Activated gamma-delta T cell treated with anti-CD3 and anti-CD28 coated beads, Interleukin-2, amount 50 U/mL, for 16 hours (primary cell): Measurements from ENCODE around the gene NPIPB12.
A peak's percentile ranks its signal among the peaks of the same experiment; 100 is the strongest.
"Not testable (repeated sequence)": the region's sequence is repeated elsewhere in the genome, so short reads cannot be mapped to it uniquely, and the experiment has no call there.

ENCODE experiments used
- DNase-seq: peaks from one replicate; pipeline ENCODE4 v3.0.0-alpha.2; 2020; ENCODE audit warnings: low read depth

The NPIPB12 gene

DNA sequence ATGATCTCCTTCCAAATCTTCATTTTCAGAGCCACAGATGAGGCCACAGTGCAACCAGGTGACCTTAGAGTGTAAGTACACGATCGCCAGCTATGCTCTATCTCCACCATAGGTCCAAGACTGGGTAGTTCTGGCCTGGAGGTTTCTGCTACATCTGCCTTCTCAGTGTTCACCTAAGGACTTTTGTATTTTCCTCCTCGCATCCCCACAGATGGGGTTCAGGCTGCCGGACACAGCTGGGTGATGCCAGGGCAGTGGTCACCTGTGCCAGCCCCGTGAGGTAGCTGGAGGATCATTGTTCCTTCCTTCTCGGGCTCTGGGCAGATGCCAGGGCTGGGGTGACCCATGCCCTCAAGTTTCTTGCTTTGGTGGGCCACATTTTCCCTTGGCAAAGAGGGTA is at the start of gene NPIPB12:
Gene NPIPB12, minus strand, starts transcription at position 101 of the 400 bp plus-strand sequence.
- not testable (repeated sequence) for DNase-seq

DNA sequence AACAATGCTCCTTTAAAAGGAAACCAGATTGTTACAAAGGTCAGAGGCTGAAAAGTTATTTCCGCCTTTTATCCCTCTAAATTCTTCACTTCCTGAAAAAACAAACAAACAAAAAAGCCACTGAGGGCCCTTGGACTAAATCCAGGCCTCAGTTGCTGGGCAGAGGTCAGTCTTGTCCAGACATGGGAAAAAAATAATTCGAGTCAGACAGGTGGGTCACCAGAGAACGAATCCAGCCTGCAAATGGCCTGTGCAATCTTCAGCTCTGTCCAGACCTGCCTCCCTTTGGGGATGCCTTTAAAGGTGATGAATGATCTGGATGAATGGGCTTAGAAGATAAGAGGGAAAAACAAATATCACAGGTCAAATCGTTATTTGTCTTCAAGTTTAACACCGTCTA is 15.3 kb upstream of the NPIPB12 start:
- not testable (repeated sequence) for DNase-seq

DNA sequence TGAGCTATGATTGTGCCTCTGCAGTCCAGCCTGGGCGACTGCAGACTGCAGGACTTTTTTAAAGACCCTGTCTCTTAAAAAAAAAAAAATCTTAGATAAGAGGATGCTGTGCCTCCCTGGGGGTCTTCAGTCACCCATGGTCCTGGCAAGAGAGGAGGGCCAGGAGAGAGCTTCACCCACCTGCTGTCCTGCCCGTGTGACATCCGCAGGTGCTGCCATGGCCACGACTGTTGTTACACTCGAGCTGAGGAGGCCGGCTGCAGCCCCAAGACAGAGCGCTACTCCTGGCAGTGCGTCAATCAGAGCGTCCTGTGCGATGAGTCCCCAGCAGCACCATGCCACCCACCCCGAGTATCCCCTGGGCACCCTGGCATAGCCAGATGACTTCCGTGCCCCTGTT is 23.9 kb downstream of the NPIPB12 start:
- DNase-seq = not testable (repeated sequence)

DNA sequence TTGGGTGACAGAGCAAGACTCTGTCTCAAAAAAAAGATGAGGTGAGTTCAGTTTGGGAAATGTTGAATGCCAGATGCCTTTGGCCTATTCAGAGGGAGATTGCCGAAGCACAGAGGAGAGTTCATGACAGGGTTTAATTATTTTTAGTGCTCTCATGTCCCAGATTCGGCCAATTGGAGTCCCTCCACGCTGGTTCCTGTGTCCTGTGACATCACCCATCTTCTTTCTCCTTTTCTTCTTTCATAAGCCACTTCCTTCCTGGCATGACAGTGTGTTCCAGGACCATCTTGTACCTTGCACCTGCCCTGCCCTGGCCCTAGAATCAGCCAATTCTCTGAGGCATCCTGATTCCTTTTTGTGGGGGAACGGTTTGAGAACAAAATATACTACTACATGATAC is 34.1 kb downstream of the NPIPB12 start:
- DNase-seq = not testable (repeated sequence)

DNA sequence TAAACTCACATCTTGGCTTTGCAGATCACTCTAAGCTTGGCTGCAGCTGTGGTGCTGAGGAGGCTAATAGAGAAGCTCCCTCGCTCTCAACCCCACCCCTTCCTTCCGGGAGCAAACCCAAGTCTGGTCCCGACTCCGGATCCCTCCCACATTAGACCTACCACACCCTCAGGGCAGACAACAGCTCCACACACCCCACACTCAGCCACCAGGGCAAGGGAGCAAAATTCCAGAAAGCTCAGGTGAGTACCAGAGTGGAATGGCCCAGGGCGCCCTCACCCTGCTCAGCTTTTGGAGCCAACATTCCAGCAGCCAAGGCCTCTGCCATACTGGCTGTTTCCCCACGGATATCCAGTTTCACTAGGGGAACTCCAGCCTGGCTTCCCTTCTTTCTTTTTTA is 36.5 kb downstream of the NPIPB12 start:
- DNase-seq = peak; percentile 0

DNA sequence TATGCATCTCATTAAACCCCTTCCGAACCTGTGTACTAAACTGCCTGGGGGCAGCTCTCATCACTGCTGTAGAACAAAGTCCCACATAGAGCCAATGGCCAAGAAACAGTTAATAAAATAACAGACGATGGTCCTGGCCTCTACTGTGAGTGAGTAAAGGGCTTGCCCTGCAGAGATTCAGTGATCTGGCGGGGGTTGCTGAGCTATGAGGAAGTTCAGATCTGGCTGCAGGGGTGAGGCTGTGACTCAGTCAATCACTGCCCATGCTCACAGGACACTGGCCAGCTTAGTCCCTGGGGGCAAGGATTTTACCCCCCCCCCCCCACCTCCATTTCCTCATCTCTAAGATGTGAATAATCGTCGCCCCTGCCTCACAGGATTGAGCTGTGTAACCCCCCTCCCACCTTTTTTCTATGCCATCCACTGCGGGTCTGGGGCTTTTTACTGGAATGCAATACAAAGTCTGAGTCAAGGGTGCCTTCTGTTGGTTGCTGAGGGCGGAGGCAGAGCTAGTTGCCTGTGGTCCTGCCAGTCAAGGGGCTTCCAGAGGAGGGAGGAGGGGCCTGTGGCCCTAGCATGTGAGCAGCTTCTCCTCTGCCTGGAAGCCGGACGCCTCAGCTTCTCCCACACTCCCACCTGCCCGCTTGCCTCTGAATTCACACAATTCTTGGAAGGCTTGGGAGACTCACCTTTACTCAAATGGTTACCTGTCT is 38.4 kb downstream of the NPIPB12 start:
- not testable (repeated sequence) for DNase-seq

DNA sequence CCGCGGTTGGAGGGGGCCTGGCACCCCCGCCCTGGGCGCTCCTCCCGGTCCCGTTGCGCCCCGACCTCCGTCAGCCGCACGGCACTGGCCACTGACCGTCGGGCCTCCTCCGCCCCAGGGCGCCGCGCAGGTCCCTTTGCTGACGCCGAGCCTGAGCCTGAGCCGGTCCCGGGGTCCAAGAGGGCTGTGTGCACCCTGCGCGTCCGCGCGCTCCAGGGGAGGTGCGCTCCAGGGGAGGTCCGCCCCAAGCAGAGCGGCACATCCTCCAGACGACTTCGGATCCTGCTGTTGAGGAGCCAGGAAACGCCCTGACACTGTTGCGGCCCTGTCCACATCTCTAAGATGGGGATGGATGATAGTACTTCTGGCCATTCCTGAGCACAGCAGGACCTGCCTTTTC is 39.3 kb downstream of the NPIPB12 start:
- DNase-seq = not testable (repeated sequence)

DNA sequence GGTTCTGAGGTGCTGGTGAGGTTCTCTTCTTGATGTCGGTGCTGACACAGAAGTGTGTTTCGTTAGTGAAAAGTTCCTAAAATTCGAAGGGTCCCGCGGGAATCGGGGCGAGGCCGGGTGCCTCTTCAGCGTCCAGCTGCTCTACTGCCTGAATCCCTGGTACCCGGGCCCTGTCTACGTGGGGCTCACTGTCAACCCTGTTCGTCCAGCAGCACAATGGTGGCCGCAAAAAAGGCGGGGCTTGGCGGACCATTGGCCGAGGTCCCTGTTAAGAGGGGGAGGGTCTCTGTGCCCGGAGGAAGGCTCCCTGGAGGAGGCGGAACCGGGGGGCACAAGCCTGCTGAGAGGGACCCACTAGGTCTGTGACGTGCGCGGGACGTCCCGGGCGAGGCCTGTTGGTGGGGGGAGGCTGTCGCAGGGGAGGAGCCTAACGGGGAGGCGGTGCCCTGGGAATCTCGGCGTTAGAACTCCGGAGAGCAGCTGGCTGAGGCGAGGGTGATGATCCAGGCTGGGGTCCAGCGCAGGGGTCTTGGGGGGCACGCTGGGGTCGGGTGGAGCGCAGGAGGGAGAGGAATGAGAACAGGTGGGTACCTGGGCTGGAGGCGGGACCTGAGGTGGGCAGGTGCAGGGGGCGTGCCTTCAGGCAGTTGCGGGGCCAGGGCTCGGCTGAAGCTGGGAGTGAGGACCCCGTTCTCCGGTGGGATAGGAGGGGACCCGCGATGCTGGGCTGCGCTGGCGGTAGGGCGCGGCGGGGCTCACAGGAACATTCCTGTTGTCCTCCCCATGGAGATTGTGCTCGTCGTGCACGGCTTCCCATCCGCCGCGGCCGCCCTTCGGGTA is 40.0 kb downstream of the NPIPB12 start:
- DNase-seq = not testable (repeated sequence)

DNA sequence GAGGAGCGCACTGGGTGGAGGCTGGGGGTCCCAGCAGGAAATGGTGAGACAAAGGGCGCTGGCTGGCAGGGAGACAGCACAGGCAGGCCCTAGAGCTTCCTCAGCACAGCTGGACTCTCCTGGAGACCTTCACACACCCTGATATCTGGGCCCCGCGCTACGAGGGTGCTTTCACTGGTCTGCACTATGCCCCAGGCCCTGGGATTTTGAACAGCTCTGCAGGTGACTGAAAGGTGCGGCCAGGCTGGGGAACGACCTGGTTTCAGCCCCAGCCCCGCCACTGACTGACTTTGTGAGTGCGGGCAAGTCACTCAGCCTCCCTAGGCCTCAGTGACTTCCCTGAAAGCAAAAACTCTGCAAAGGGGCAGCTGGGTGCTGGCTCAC is 45.6 kb downstream of the NPIPB12 start:
- DNase-seq = not testable (repeated sequence)

DNA sequence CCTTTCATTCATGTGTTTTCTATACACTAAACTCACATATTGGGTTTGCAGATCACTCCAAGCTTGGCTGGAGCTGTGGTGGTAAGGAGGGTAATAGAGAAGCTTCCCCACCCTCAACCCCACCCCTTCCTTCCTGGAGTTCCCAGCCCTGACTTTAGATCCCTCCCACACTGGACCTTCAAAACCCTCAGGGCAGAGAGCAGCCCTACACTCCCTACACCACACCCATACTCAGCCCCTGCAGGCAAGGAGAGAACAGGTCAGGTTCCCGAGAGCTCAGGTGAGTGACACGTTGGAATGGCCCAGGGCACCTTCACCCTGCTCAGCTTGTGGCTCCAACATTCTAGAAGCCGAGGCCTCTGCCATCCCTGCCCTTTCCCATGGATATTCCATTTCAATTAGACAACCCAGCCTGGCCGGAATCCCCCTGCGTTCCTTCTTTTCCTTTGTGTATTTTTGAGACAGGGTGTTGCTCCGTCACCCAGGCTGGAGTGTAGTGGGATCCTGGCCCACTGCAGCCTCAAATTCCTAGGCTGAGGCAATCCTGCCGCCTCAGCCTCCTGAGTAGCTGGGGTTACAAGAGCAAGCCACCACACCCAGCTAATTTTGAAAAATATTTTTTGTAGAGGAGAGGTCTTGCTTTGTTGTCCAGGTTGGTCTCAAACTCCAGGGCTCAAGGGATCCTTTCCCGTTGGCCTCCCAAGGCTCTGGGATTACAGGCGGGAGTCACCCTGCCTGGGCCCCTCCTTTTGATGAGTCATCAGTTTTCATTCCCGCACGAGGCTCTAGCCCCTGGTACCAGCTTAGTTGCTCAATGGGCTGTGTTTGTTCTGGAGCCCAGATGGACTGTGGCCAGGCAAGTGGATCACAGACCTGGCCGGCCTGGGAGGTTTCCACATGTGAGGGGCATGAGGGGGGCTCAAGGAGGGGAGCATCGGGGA is 46.2 kb downstream of the NPIPB12 start, which contains the start of gene SULT1A4:
Gene SULT1A4, plus strand, starts transcription at position 208 of the 941 bp plus-strand sequence. CDS start 1,473 bp downstream, outside the sequence.
- not testable (repeated sequence) for DNase-seq

DNA sequence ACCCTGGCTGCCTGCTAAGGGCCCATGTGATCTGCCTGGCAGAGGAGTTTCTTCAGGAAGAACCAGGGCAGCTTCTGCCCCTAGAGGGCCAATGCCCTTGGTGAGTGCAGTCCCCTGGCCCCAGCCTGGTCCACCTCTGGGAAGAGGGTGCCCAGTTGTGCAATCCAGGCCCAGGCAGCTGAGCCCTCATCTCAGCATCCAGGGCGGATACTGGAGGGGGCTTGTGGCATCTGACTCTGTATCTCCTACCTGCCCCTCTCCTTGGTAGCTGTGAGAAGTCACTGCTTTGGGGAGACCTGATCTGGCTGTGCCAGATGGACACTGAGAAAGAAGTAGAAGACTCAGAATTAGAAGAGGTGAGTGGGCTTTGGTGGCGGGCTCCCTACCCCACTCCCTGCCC is 48.5 kb downstream of the NPIPB12 start:
- DNase-seq = not testable (repeated sequence)

DNA sequence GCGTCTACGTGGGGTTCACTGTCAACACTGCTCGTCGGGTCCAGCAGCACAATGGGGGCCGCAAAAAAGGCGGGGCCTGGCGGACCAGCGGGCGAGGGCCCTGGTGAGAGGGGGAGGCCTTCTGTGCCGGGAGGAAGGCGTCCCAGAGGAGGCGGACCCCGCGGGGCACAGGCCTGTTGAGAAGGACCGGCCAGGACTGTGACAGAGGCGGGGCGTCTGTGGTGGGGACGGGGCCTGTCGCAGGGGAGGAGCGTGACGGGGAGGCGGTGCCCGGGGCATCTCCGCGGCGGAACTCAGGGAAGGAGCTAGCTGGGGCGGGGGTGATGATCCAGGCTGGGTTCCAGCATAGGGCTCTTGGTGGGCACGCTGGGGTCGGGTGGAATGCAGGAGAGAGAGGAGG is 51.4 kb downstream of the NPIPB12 start:
- DNase-seq = not testable (repeated sequence)

DNA sequence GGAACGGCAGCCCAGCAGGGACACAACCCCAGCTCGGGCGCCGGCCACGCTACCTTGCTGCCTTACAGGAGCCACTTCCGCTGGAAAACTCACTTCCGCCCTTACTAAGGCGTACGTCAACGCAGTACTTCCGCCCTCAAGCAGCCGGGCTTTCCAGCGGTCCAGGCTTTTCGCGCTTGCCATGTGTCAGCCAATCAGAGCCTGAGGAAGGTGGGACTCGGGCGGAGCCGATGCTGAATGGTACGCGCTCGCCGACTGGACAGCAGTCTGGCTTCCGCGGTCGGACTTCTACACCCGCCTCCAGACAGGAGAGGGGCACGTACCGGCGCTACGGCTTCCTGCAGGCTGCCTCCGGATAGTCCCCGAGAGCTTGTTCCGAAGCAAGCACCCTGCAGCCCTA is 51.9 kb downstream of the NPIPB12 start, which contains the start of the genes BOLA2 and SLX1B:
Gene BOLA2, minus strand, starts transcription at position 83 of the 400 bp plus-strand sequence. CDS start 98 bp downstream, outside the sequence.
Gene SLX1B, plus strand, starts transcription at position 265 of the 400 bp plus-strand sequence.
- not testable (repeated sequence) for DNase-seq

DNA sequence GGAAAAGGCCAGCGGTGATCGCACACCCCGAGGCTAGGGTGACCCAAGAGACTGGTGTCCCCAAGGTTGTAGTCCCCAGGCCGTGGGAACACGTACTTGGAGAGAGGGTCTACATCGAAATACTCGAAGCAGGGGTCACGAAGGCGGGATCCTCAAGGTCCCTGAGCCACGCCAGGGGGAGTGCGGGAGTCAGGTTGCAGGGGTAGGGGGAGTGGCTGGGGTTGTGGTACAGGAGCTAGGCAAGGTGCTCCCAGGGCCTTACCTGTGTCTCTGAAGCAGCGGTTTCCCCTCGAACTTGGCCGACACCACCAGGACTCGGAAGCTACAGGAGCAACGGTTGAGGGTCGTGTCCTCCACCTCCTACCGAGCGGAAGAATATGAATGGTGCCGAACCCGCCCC is 52.5 kb downstream of the NPIPB12 start:
- not testable (repeated sequence) for DNase-seq
